Keratinocyte (primary cell): ENCODE measurements around the gene ZFYVE28. TPM values are rescaled to one million over a fixed set of nuclear protein-coding genes. Genes with fewer than 3 reads are reported as not detected.
A peak's percentile ranks its signal among the peaks of the same experiment; 100 is the strongest.

Experiments
- DNase-seq: peaks from one replicate; pipeline ENCODE4 v3.0.0-alpha.2; 2011; ENCODE audit warnings: low read depth, missing footprints, low spot score
- FAIRE-seq: peaks from 2 replicates; lab custom pipeline; 2011; peaks lifted over from hg19 to GRCh38; lab: Jason Lieb, UNC
- H2AFZ ChIP-seq: 2 replicates; pipeline ENCODE4 v1.6.0; 2012; ENCODE audit warnings: low read length, control low read depth, inconsistent platforms; ENCODE audit not compliant: control insufficient read depth
- H3K27ac ChIP-seq: 2 replicates; pipeline ENCODE4 v1.5.1; 2011; ENCODE audit warnings: low read length; ENCODE audit not compliant: control insufficient read depth, insufficient read depth
- H3K27me3 ChIP-seq: 3 replicates; pipeline ENCODE4 v1.6.0; 2011; ENCODE audit warnings: low read length; ENCODE audit not compliant: control insufficient read depth, insufficient read depth; ENCODE audit errors: extremely low read depth
- H3K36me3 ChIP-seq, 2 experiments: 2 replicates in 1 of 2; 3 replicates in 1 of 2; pipeline ENCODE4 v1.5.1; 2011; ENCODE audit warnings: low read length in 2 of 2, mild to moderate bottlenecking in 1 of 2; ENCODE audit not compliant: control insufficient read depth in 2 of 2, insufficient read depth in 2 of 2; ENCODE audit errors: extremely low read depth in 1 of 2
- H3K4me1 ChIP-seq: 3 replicates; pipeline ENCODE4 v1.5.1; 2011; ENCODE audit warnings: low read length; ENCODE audit not compliant: control insufficient read depth, insufficient read depth; ENCODE audit errors: extremely low read depth
- H3K4me2 ChIP-seq: 3 replicates; pipeline ENCODE4 v1.6.0; 2011; ENCODE audit warnings: low read depth, low read length; ENCODE audit not compliant: control insufficient read depth, insufficient read depth; ENCODE audit errors: extremely low read depth
- H3K4me3 ChIP-seq, 3 experiments: fragments of 200-600 bp in 1 of 3; sonication (generic) in 1 of 3; 2 replicates in 2 of 3; 3 replicates in 1 of 3; pipeline ENCODE4 v1.5.1; 2011 to 2016; ENCODE audit warnings: low read length in 3 of 3, mild to moderate bottlenecking in 3 of 3, control low read depth in 2 of 3, inconsistent platforms in 1 of 3, low read depth in 1 of 3, mixed read lengths in 1 of 3, mixed run types in 1 of 3, moderate library complexity in 1 of 3; ENCODE audit not compliant: control insufficient read depth in 2 of 3, insufficient read depth in 2 of 3; ENCODE audit errors: extremely low read depth in 1 of 3
- H3K79me2 ChIP-seq: 2 replicates; pipeline ENCODE4 v1.6.0; 2012; ENCODE audit warnings: low read length; ENCODE audit not compliant: control insufficient read depth, insufficient read depth
- H3K9ac ChIP-seq: 3 replicates; pipeline ENCODE4 v1.6.0; 2011; ENCODE audit warnings: low read length; ENCODE audit not compliant: control insufficient read depth, insufficient read depth; ENCODE audit errors: extremely low read depth
- H3K9me1 ChIP-seq: 3 replicates; pipeline ENCODE4 v1.6.0; 2011; ENCODE audit warnings: low read length; ENCODE audit not compliant: control insufficient read depth, insufficient read depth; ENCODE audit errors: extremely low read depth
- H3K9me3 ChIP-seq: 2 replicates; pipeline ENCODE4 v1.5.1; 2012; ENCODE audit warnings: low read depth, low read length; ENCODE audit not compliant: control insufficient read depth
- H4K20me1 ChIP-seq: 3 replicates; pipeline ENCODE4 v1.6.0; 2011; ENCODE audit warnings: low read length; ENCODE audit not compliant: control insufficient read depth, insufficient read depth; ENCODE audit errors: extremely low read depth
- EZH2 ChIP-seq: IDR thresholded peaks from one replicate; pipeline ENCODE4 v1.6.1; 2012; ENCODE audit warnings: inconsistent platforms, mild to moderate bottlenecking, low read length, moderate library complexity
- dilution Hi-C: fragments of 300-500 bp; cut with MboI; formaldehyde crosslinking; loops from one replicate; pipeline ENCODE4 v1.7.0; 2020; ENCODE audit warnings: low sequenced_read_pairs; ENCODE audit not compliant: extremely low pct_ligation_motif_present
- polyA plus RNA-seq, 5 experiments: library from polyadenylated mRNA; depleted of rRNA in 3 of 5; stranded (reverse) in 3 of 5; stranded (forward) in 1 of 5; unstranded in 1 of 5; fragments of >200 nt; gene quantifications; 1 replicate in 1 of 5; 2 replicates in 3 of 5; 3 replicates in 1 of 5; pipeline versions ENCODE4 v1.2.1 to v1.2.3, GENCODE V29; 2011 to 2012; ENCODE audit warnings: missing spikeins in 2 of 5, low read depth in 1 of 5, low replicate concordance in 1 of 5
- TF ChIP-seq, protein P1 (sequence below), 3 experiments: IDR thresholded peaks in 1 of 3; conservative IDR thresholded peaks in 1 of 3; optimal IDR thresholded peaks in 1 of 3; 2 replicates in 2 of 3; 3 replicates in 1 of 3; pipeline versions ENCODE3 to v1.5.1; 2011; ENCODE audit warnings: low read length in 3 of 3, mild to moderate bottlenecking in 3 of 3, moderate library complexity in 2 of 3, control low read depth in 1 of 3, inconsistent platforms in 1 of 3; ENCODE audit not compliant: insufficient read depth in 2 of 3; ENCODE audit errors: extremely low read depth in 1 of 3

ZFYVE28 gene
- polyA plus RNA-seq, 1 donor (not counting 4 experiments of a cell fraction or from before 2014, with no cell fraction given) = 0.33 TPM

DNA sequence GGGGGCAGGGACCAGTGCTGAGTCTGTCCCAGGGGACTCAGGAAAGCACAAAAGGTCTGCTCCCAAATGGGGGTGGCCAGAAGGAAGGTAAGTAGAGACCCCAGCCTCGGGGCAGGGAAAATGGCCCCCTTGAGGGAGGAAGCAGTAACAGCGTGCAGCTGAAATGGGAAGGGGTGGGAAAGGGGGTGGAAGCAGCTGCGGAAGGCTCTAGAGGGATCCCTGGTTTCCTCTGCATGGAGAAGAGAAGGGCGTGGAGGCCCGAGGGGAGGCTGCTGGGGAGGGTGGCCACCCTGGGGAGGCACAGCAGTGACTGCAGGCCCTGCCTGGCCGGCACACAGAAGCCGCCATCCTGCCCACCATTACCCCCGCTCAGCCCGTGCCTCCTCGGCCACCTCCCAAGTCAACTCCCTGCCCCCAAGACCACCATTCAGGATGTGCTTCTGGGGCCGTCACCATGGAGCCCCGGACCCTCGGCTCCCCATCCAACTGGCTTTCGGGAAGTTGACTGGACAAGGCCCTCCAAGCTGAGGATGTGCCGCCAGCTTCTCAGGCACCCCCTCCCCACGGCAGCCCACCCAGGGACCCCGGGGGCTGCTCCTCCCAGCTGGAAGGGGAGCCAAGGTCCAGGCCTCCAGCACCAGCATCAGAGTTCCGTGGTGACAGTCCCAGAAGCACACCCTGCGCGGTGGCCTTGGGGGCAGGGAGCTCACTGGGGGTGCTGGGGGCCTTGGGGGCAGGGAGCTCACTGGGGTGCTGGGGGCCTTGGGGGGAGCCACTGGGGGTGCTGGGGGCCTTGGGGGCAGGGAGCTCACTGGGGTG is 23.9 kb upstream of the ZFYVE28 start:
- Histone ChIP-seq H3K27ac (no peak overlapping the region), H3K9me3 (no peaks in the 10 kb centered on the region), H3K79me2 (no peaks in the 10 kb centered on the region), H3K9ac (no peak overlapping the region), H3K9me1 (no peaks in the 10 kb centered on the region), H2AFZ (no peak overlapping the region), H4K20me1 (no peaks in the 10 kb centered on the region), H3K36me3 (no peaks in the 10 kb centered on the region), H3K4me2 (no peak overlapping the region), H3K4me1 (no peaks in the 10 kb centered on the region), H3K27me3 (no peaks in the 10 kb centered on the region), H3K4me3 (no peak overlapping the region)
- FAIRE-seq (no peak), DNase-seq (no peak)
- TF ChIP-seq, protein P1, sequence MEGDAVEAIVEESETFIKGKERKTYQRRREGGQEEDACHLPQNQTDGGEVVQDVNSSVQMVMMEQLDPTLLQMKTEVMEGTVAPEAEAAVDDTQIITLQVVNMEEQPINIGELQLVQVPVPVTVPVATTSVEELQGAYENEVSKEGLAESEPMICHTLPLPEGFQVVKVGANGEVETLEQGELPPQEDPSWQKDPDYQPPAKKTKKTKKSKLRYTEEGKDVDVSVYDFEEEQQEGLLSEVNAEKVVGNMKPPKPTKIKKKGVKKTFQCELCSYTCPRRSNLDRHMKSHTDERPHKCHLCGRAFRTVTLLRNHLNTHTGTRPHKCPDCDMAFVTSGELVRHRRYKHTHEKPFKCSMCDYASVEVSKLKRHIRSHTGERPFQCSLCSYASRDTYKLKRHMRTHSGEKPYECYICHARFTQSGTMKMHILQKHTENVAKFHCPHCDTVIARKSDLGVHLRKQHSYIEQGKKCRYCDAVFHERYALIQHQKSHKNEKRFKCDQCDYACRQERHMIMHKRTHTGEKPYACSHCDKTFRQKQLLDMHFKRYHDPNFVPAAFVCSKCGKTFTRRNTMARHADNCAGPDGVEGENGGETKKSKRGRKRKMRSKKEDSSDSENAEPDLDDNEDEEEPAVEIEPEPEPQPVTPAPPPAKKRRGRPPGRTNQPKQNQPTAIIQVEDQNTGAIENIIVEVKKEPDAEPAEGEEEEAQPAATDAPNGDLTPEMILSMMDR (optimal IDR thresholded peaks at IDR 0.05 in 1 of 3, IDR thresholded peaks at IDR 0.05 in 1 of 3, conservative IDR thresholded peaks at IDR 0.05 in 1 of 3; ENCODE audit: extremely low read depth in 1 of 3, insufficient read depth in 2 of 3, low read length in 3 of 3) = no peak
- TF ChIP-seq EZH2 = no peak
- dilution Hi-C loops = no loop called here

DNA sequence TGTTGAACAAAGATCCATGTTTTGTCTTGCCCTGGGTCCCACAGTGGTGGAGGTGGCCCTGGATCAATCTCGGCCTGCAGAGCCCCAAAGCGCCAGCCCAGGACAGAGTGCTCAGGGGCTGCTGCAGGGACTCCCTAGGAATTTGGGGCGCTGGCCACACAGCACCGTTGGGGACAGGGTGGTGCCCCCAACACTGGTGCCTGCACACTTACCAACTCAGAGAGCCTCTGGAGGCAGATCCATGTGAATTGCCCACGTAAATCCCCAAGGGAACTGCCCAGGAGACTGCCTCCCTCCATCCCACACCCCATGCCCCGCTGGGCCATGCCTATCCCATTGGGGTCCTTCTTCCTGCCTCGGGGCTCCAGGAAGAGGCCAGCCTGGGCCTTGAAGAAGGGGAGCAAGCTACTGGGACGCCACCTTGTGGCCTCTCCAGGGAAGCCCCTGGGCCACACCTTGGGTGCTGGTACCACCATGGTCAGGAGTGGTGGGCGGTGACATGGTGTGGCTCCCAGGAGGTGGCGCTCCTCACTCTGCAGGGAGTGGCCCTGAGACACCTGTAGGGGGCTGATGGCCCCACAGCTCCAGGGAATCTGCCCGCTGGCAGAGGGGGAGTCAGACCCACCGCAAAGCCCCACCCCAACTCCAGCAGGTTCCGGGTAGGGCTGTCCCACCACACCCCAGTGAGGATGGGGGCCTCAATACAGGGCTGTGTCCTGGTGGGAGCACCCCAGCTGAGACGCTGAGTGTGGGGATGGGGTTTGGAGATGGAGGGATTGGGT is 23.1 kb upstream of the ZFYVE28 start:
- H3K9me1 ChIP-seq = no peaks in the 10 kb centered on the region
- H3K36me3 ChIP-seq = no peaks in the 10 kb centered on the region
- no peak overlapping the region for H3K27ac ChIP-seq
- no peak for FAIRE-seq
- no peaks in the 10 kb centered on the region for H3K27me3 ChIP-seq
- H3K4me3 ChIP-seq = no peak overlapping the region
- no peak overlapping the region for H3K4me2 ChIP-seq
- H3K9me3 ChIP-seq = no peaks in the 10 kb centered on the region
- TF ChIP-seq, protein P1 (optimal IDR thresholded peaks at IDR 0.05 in 1 of 3, IDR thresholded peaks at IDR 0.05 in 1 of 3, conservative IDR thresholded peaks at IDR 0.05 in 1 of 3; ENCODE audit: extremely low read depth in 1 of 3, insufficient read depth in 2 of 3, low read length in 3 of 3) = peak; percentile 73 to 79 (median 76)
- TF ChIP-seq EZH2 = no peak
- no peak overlapping the region for H2AFZ ChIP-seq
- no peaks in the 10 kb centered on the region for H3K4me1 ChIP-seq
- no peak overlapping the region for H3K9ac ChIP-seq
- peak; percentile 19 for DNase-seq
- H3K79me2 ChIP-seq = no peaks in the 10 kb centered on the region
- H4K20me1 ChIP-seq = no peaks in the 10 kb centered on the region
- dilution Hi-C loops = no loop called here
